Measurements from ENCODE around the gene DMRT1. TPM values are rescaled to one million over a fixed set of nuclear protein-coding genes. Genes with fewer than 3 reads are reported as not detected.

The DMRT1 gene
- total RNA-seq, 2 experiments from 2014 or later: not detected

- Mint-ChIP-seq H3K36me3 (no peaks in the 10 kb centered on the region), H3K27me3 (peaks cover 85% of the 10 kb centered on the region), H3K9me3 (no peaks in the 10 kb centered on the region), H3K27ac (no peak overlapping the region), H3K4me1 (peaks cover 7% of the 10 kb centered on the region), H3K4me3 (peak overlapping the region; percentile 0)
- ATAC-seq (ENCODE audit: low read depth): no peak
- no peak for DNase-seq
- POLR2A ChIA-PET: no interaction called here
Measured at GRCh38 chr9:974031-974995, 132.8 kb downstream of the DMRT1 start.

- Mint-ChIP-seq H3K4me3 (peak overlapping the region; percentile 40), H3K36me3 (no peaks in the 10 kb centered on the region), H3K9me3 (no peaks in the 10 kb centered on the region), H3K27ac (no peak overlapping the region), H3K4me1 (peaks cover 7% of the 10 kb centered on the region), H3K27me3 (peaks cover 87% of the 10 kb centered on the region)
- ATAC-seq (ENCODE audit: low read depth): no peak
- POLR2A ChIA-PET: no interaction called here
- DNase-seq: no peak
Measured at GRCh38 chr9:974996-975739, 133.7 kb downstream of the DMRT1 start.

- POLR2A ChIA-PET: no interaction called here
- H3K4me3 Mint-ChIP-seq: peak overlapping the region; percentile 40
- H3K27me3 Mint-ChIP-seq: peaks cover 87% of the 10 kb centered on the region
- H3K4me1 Mint-ChIP-seq: peaks cover 5% of the 10 kb centered on the region
- no peaks in the 10 kb centered on the region for H3K36me3 Mint-ChIP-seq
- no peak for ATAC-seq (ENCODE audit: low read depth)
- no peaks in the 10 kb centered on the region for H3K9me3 Mint-ChIP-seq
- DNase-seq: no peak
- peak overlapping the region; percentile 69 for H3K27ac Mint-ChIP-seq
Measured at GRCh38 chr9:975740-976257, 134.3 kb downstream of the DMRT1 start.

GRCh38 chr9:976258-976942 lies 134.9 kb downstream of the DMRT1 start, which contains the start of gene DMRT3:
TSS of gene DMRT3 (plus strand) at chr9:976655. CDS start at chr9:977002, 347 bp downstream.
- peak within 1 kb of the TSS; percentile 69 for H3K27ac Mint-ChIP-seq
- no peaks in the 10 kb centered on the region for H3K9me3 Mint-ChIP-seq
- H3K36me3 Mint-ChIP-seq: no peaks in the 10 kb centered on the region
- DNase-seq (no peak), ATAC-seq (ENCODE audit: low read depth) (no peak)
- POLR2A ChIA-PET: no interaction called here
- H3K4me3 Mint-ChIP-seq: peak within 1 kb of the TSS; percentile 40
- peaks cover 88% of the 10 kb centered on the region for H3K27me3 Mint-ChIP-seq
- peaks cover 5% of the 10 kb centered on the region for H3K4me1 Mint-ChIP-seq

GRCh38 chr9:976943-977837 lies 135.7 kb downstream of the DMRT1 start:
- Mint-ChIP-seq H3K4me3 (no peak overlapping the region), H3K9me3 (no peaks in the 10 kb centered on the region), H3K27me3 (peaks cover 90% of the 10 kb centered on the region), H3K4me1 (peaks cover 5% of the 10 kb centered on the region), H3K36me3 (no peaks in the 10 kb centered on the region), H3K27ac (no peak overlapping the region)
- no peak for ATAC-seq (ENCODE audit: low read depth)
- POLR2A ChIA-PET: no interaction called here
- peak; percentile 42 for DNase-seq

GRCh38 chr9:977838-978830 lies 136.6 kb downstream of the DMRT1 start:
- peaks cover 90% of the 10 kb centered on the region for H3K27me3 Mint-ChIP-seq
- no peak overlapping the region for H3K27ac Mint-ChIP-seq
- ATAC-seq (ENCODE audit: low read depth): no peak
- POLR2A ChIA-PET: no interaction called here
- H3K4me1 Mint-ChIP-seq: peaks cover 7% of the 10 kb centered on the region
- H3K9me3 Mint-ChIP-seq: no peaks in the 10 kb centered on the region
- DNase-seq: no peak
- no peak overlapping the region for H3K4me3 Mint-ChIP-seq
- H3K36me3 Mint-ChIP-seq: no peaks in the 10 kb centered on the region

- ATAC-seq (ENCODE audit: low read depth) (no peak), DNase-seq (no peak)
- H3K9me3 Mint-ChIP-seq: no peaks in the 10 kb centered on the region
- H3K4me1 Mint-ChIP-seq: peaks cover 5% of the 10 kb centered on the region
- POLR2A ChIA-PET: no interaction called here
- H3K27ac Mint-ChIP-seq: no peak overlapping the region
- H3K4me3 Mint-ChIP-seq: no peak overlapping the region
- peaks cover 88% of the 10 kb centered on the region for H3K27me3 Mint-ChIP-seq
- no peaks in the 10 kb centered on the region for H3K36me3 Mint-ChIP-seq
Measured at GRCh38 chr9:979983-980382, 138.5 kb downstream of the DMRT1 start.

GRCh38 chr9:980640-981039 lies 139.1 kb downstream of the DMRT1 start:
- ATAC-seq (ENCODE audit: low read depth): no peak
- Mint-ChIP-seq H3K9me3 (no peaks in the 10 kb centered on the region), H3K4me1 (peaks cover 4% of the 10 kb centered on the region), H3K4me3 (no peak overlapping the region), H3K27ac (no peak overlapping the region), H3K36me3 (no peaks in the 10 kb centered on the region), H3K27me3 (peaks cover 86% of the 10 kb centered on the region)
- DNase-seq: no peak
- POLR2A ChIA-PET: no interaction called here

- POLR2A ChIA-PET: no interaction called here
- Mint-ChIP-seq H3K4me1 (peaks cover 2% of the 10 kb centered on the region), H3K36me3 (no peaks in the 10 kb centered on the region), H3K9me3 (no peaks in the 10 kb centered on the region), H3K27me3 (peaks cover 81% of the 10 kb centered on the region), H3K4me3 (no peak overlapping the region), H3K27ac (no peak overlapping the region)
- ATAC-seq (ENCODE audit: low read depth) (no peak), DNase-seq (no peak)
Measured at GRCh38 chr9:981491-981898, 140.0 kb downstream of the DMRT1 start.

- H3K27ac Mint-ChIP-seq: no peak overlapping the region
- POLR2A ChIA-PET: no interaction called here
- H3K27me3 Mint-ChIP-seq: peaks cover 81% of the 10 kb centered on the region
- ATAC-seq (ENCODE audit: low read depth): no peak
- H3K36me3 Mint-ChIP-seq: no peaks in the 10 kb centered on the region
- H3K4me1 Mint-ChIP-seq: peaks cover 2% of the 10 kb centered on the region
- H3K9me3 Mint-ChIP-seq: no peaks in the 10 kb centered on the region
- no peak for DNase-seq
- no peak overlapping the region for H3K4me3 Mint-ChIP-seq
Measured at GRCh38 chr9:982394-983230, 141.1 kb downstream of the DMRT1 start.

- Mint-ChIP-seq H3K36me3 (no peaks in the 10 kb centered on the region), H3K27me3 (peaks cover 30% of the 10 kb centered on the region)
- no peak for DNase-seq
Measured at GRCh38 chr9:994005-994404, 152.5 kb downstream of the DMRT1 start.

More at GRCh38 chr9:994005-994404, 152.5 kb downstream of the DMRT1 start:
- POLR2A ChIA-PET: no interaction called here
- Mint-ChIP-seq H3K9me3 (no peaks in the 10 kb centered on the region), H3K27ac (no peak overlapping the region), H3K4me3 (no peak overlapping the region), H3K4me1 (peaks cover 7% of the 10 kb centered on the region)
- peak; percentile 50 for ATAC-seq (ENCODE audit: low read depth)
